Panc1 (cell line): Measurements from ENCODE around the gene CELF2. TPM values are rescaled to one million over a fixed set of nuclear protein-coding genes. Genes with fewer than 3 reads are reported as not detected.

Source experiments
- ATAC-seq: fragments of 200-7000 bp; cut with Tn5 transposase; 2 replicates; pipeline ENCODE4 v1.9.1; 2020; ENCODE audit warnings: mild to moderate bottlenecking, moderate library complexity
- BruUV-seq: library from RNA; stranded (reverse); fragments of 400-500 nt; replicated peaks from 2 replicates; lab custom pipeline; 2021; lab: Mats Ljungman, UMichigan
- CTCF ChIA-PET: fragments of 300-600 bp; sonication (Branson Sonifier 250); formaldehyde crosslinking; loops from one replicate; lab custom pipeline; 2022; ENCODE audit warnings: antibody characterized with exemption; lab: Charles Lee
- POLR2A ChIA-PET: fragments of 300-600 bp; sonication (Branson Sonifier 250); formaldehyde crosslinking; loops from one replicate; lab custom pipeline; 2022; ENCODE audit warnings: antibody characterized with exemption; lab: Charles Lee
- DNase-seq: peaks from one replicate; pipeline ENCODE4 v3.0.0-alpha.2; 2010; ENCODE audit warnings: low read depth, low spot score
- H3K27ac ChIP-seq: 2 replicates; pipeline ENCODE4 v1.5.1; 2011; ENCODE audit warnings: mild to moderate bottlenecking, low read length, inconsistent platforms
- H3K27me3 ChIP-seq: fragments of 200-500 bp; sonication (Bioruptor generic); 2 replicates; pipeline ENCODE4 v1.6.0; 2014; ENCODE audit warnings: low read length, inconsistent platforms; ENCODE audit not compliant: control insufficient read depth, insufficient read depth
- H3K36me3 ChIP-seq: fragments of 200-500 bp; sonication (Bioruptor generic); 2 replicates; pipeline ENCODE4 v1.5.1; 2014; ENCODE audit warnings: inconsistent platforms, mild to moderate bottlenecking, low read length, moderate library complexity; ENCODE audit not compliant: control insufficient read depth, insufficient read depth
- H3K4me1 ChIP-seq: 2 replicates; pipeline ENCODE4 v1.5.1; 2011; ENCODE audit warnings: inconsistent platforms, mild to moderate bottlenecking, low read length, moderate library complexity; ENCODE audit not compliant: control insufficient read depth, insufficient read depth
- H3K4me3 ChIP-seq, 2 experiments: 2 replicates each; pipeline ENCODE4 v1.5.1; 2011 to 2012; ENCODE audit warnings: low read depth in 2 of 2, low read length in 2 of 2, mild to moderate bottlenecking in 2 of 2, inconsistent platforms in 1 of 2, moderate library complexity in 1 of 2
- H3K9me3 ChIP-seq: fragments of 200-500 bp; sonication (Bioruptor generic); 2 replicates; pipeline ENCODE4 v1.5.1; 2014; ENCODE audit warnings: low read depth, mild to moderate bottlenecking, inconsistent platforms, low read length, moderate library complexity; ENCODE audit not compliant: control insufficient read depth, insufficient read depth
- POLR2AphosphoS5 ChIP-seq: IDR thresholded peaks from 2 replicates; pipeline ENCODE4 v1.6.1; 2012; ENCODE audit warnings: mild to moderate bottlenecking, low read depth, low read length, moderate library complexity
- REST ChIP-seq, 2 experiments: IDR thresholded peaks; 2 replicates each; pipeline ENCODE4 v1.6.1; 2011 to 2012; ENCODE audit warnings: low read depth in 2 of 2, control low read depth in 1 of 2, low read length in 1 of 2, mild to moderate bottlenecking in 1 of 2, moderate library complexity in 1 of 2; ENCODE audit not compliant: insufficient read depth in 1 of 2
- SIN3A ChIP-seq: IDR thresholded peaks from 2 replicates; pipeline ENCODE4 v1.6.1; 2012; ENCODE audit warnings: low read depth, mild to moderate bottlenecking, low read length, moderate library complexity, borderline replicate concordance; ENCODE audit not compliant: insufficient read depth
- TCF7L2 ChIP-seq: IDR thresholded peaks from 2 replicates; pipeline ENCODE4 v1.6.1; 2011; ENCODE audit warnings: mild to moderate bottlenecking, low read depth, low read length, inconsistent platforms
- in situ Hi-C: cut with HindIII; loops from 2 replicates; pipeline ENCODE4 v1.10.0; 2016; ENCODE audit warnings: low sequenced_read_pairs, low pct_unique_long_range_greater_than_20kb
- intact Hi-C: fragments of 100-400 bp; cut with micrococcal nuclease; formaldehyde crosslinking; loops from one replicate; pipeline ENCODE4 v1.10.0; 2022; ENCODE audit not compliant: unreplicated experiment
- total RNA-seq: library from RNA; stranded (reverse); gene quantifications from one replicate; pipeline ENCODE4 v1.2.1, GENCODE V29; 2021; ENCODE audit not compliant: unreplicated experiment
- TF ChIP-seq, protein P1 (sequence below): fragments of 450-650 bp; IDR thresholded peaks from 2 replicates; pipeline ENCODE4 v1.5.1; 2017; ENCODE audit warnings: mild to moderate bottlenecking

CELF2 gene
- total RNA-seq, 1 experiment from 2014 or later = 0.44 TPM

DNA sequence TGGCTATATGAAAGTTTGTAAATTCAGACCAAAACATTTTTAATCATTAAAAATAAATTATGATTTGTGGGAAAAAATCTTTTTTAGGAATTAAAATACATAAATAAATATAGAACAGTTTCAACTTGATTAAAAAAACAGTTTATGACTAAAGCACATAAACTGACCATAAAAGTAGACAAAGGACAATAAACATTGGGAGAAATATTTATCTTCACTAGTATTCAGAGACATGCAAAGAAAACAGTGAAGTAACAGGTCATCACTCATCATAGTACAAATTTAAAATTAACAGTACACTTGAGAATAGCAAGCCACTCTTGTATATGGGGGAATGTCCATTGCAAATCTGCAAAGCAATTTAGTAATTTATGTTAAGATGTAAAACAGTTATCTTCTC is 28.0 kb upstream of the CELF2 start:
- no peaks in the 10 kb centered on the region for H3K9me3 ChIP-seq
- no peaks in the 10 kb centered on the region for H3K36me3 ChIP-seq
- no peaks in the 10 kb centered on the region for H3K27me3 ChIP-seq
- ChIA-PET CTCF (no interaction called here), POLR2A (no interaction called here)
- no peak overlapping the region for H3K4me3 ChIP-seq
- ATAC-seq (no peak), DNase-seq (no peak)
- no TSS peak for BruUV-seq
- H3K4me1 ChIP-seq = no peaks in the 10 kb centered on the region
- in situ Hi-C loops (no loop called here), intact Hi-C loops (no loop called here)
- TF ChIP-seq REST (IDR thresholded peaks at IDR 0.05; ENCODE audit: insufficient read depth in 1 of 2, low read depth in 2 of 2, low read length in 1 of 2) = no peak
- TF ChIP-seq POLR2AphosphoS5 = no peak
- TF ChIP-seq TCF7L2 = no peak
- TF ChIP-seq SIN3A = no peak
- TF ChIP-seq, protein P1, sequence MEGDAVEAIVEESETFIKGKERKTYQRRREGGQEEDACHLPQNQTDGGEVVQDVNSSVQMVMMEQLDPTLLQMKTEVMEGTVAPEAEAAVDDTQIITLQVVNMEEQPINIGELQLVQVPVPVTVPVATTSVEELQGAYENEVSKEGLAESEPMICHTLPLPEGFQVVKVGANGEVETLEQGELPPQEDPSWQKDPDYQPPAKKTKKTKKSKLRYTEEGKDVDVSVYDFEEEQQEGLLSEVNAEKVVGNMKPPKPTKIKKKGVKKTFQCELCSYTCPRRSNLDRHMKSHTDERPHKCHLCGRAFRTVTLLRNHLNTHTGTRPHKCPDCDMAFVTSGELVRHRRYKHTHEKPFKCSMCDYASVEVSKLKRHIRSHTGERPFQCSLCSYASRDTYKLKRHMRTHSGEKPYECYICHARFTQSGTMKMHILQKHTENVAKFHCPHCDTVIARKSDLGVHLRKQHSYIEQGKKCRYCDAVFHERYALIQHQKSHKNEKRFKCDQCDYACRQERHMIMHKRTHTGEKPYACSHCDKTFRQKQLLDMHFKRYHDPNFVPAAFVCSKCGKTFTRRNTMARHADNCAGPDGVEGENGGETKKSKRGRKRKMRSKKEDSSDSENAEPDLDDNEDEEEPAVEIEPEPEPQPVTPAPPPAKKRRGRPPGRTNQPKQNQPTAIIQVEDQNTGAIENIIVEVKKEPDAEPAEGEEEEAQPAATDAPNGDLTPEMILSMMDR = no peak
- H3K27ac ChIP-seq = no peak overlapping the region

- DNase-seq = no peak
- Histone ChIP-seq H3K4me1 (no peaks in the 10 kb centered on the region), H3K36me3 (no peaks in the 10 kb centered on the region), H3K27ac (no peak overlapping the region), H3K9me3 (no peaks in the 10 kb centered on the region), H3K27me3 (no peaks in the 10 kb centered on the region), H3K4me3 (no peak overlapping the region)
- no peak for ATAC-seq
- ChIA-PET CTCF (no interaction called here), POLR2A (no interaction called here)
- intact Hi-C loops = no loop called here
- no TSS peak for BruUV-seq
- TF ChIP-seq TCF7L2 = no peak
- in situ Hi-C loops = no loop called here
Measured at GRCh38 chr10:10991144-10991543, 26.5 kb upstream of the CELF2 start.

DNA sequence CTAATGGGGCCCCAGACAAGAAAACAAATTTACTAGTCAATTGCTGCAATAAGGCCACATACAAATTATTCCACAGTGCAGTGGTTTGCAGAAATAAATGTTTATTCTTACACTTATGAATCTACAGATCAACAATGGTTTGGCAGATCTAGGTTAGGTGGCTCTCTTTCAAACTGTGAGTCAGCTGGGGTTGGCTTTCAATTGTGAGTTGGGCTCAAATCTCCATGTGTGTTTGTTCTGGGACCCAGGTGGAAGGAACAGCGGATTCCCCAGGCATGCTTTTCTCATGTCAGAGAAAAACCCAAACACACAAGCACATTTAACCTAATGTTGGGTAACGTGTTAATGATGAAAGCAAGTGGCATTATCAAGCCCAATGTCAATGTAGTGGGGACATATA is 25.6 kb upstream of the CELF2 start:
- H3K9me3 ChIP-seq = no peaks in the 10 kb centered on the region
- CTCF ChIA-PET = no interaction called here
- ATAC-seq (no peak), DNase-seq (no peak)
- H3K4me1 ChIP-seq = no peaks in the 10 kb centered on the region
- H3K4me3 ChIP-seq = no peak overlapping the region
- in situ Hi-C loops (no loop called here), intact Hi-C loops (no loop called here)
- POLR2A ChIA-PET = no interaction called here
- H3K27me3 ChIP-seq = no peaks in the 10 kb centered on the region
- no TSS peak for BruUV-seq
- H3K27ac ChIP-seq = no peak overlapping the region
- no peaks in the 10 kb centered on the region for H3K36me3 ChIP-seq
- TF ChIP-seq TCF7L2 (no peak), SIN3A (no peak), POLR2AphosphoS5 (no peak), REST (IDR thresholded peaks at IDR 0.05; ENCODE audit: insufficient read depth in 1 of 2, low read depth in 2 of 2, low read length in 1 of 2) (no peak)
- TF ChIP-seq, protein P1 = no peak
